ENCODE results near the gene RHBDF1.

RHBDF1 gene

GRCh38 chr16:112153-112840 lies 39.9 kb upstream of the RHBDF1 start:
- WGBS (ENCODE audit: extremely low coverage, insufficient coverage, insufficient read length): no CpG with 5 or more reads among the region's 21 CpGs
- no peaks in the 10 kb centered on the region for H3K27me3 ChIP-seq (ENCODE audit: insufficient read depth, low read length)
- no peak for DNase-seq

GRCh38 chr16:106623-107324 lies 34.3 kb upstream of the RHBDF1 start:
- no peak overlapping the region for H4K12ac ChIP-seq (ENCODE audit: low read depth, low read length)
- H2BK5ac ChIP-seq (ENCODE audit: low read depth, low read length, poor library complexity): no peak overlapping the region
- no peak overlapping the region for H3K9ac ChIP-seq (ENCODE audit: low read length)
- no peak overlapping the region for H4K91ac ChIP-seq (ENCODE audit: low read depth, low read length)
- no peak overlapping the region for H2BK120ac ChIP-seq (ENCODE audit: insufficient read depth, low read length, poor library complexity)
- H3K4me3 ChIP-seq (ENCODE audit: low read depth, low read length): no peak overlapping the region
- H3K18ac ChIP-seq (ENCODE audit: low read length): no peak overlapping the region
- no CpG with 5 or more reads among the region's 6 CpGs for WGBS (ENCODE audit: extremely low coverage, insufficient coverage, insufficient read length)
- H3K27ac ChIP-seq (ENCODE audit: low read depth, low read length): no peak overlapping the region
- DNase-seq: peak; percentile 70 to 89
- H2AFZ ChIP-seq (ENCODE audit: insufficient read depth, low read length, poor library complexity): no peak overlapping the region
- H3K4me1 ChIP-seq (ENCODE audit: control insufficient read depth in 1 of 2, insufficient read depth in 2 of 2, low read length in 2 of 2): no peaks in the 10 kb centered on the region
- no peak overlapping the region for H3K4ac ChIP-seq (ENCODE audit: low read depth, low read length)
- no peak overlapping the region for H3K4me2 ChIP-seq (ENCODE audit: low read length)
- no peak overlapping the region for H3K14ac ChIP-seq (ENCODE audit: low read length)
- no peak overlapping the region for H2BK12ac ChIP-seq (ENCODE audit: low read length)
- no peaks in the 10 kb centered on the region for H3K79me2 ChIP-seq (ENCODE audit: control insufficient read depth, insufficient read depth, low read length, poor library complexity)
- H3K9me3 ChIP-seq (ENCODE audit: insufficient read depth, low read depth, low read length): peaks cover 2% of the 10 kb centered on the region
- no peak overlapping the region for H2AK5ac ChIP-seq (ENCODE audit: low read length)
- H4K8ac ChIP-seq (ENCODE audit: low read depth, low read length): no peak overlapping the region
- no peak overlapping the region for H3K23ac ChIP-seq (ENCODE audit: low read length)
- H3K79me1 ChIP-seq (ENCODE audit: low read length): no peaks in the 10 kb centered on the region
- H3K27me3 ChIP-seq (ENCODE audit: insufficient read depth, low read length): no peaks in the 10 kb centered on the region
- H3K36me3 ChIP-seq (ENCODE audit: control insufficient read depth in 1 of 2, insufficient read depth in 2 of 2, low read length in 2 of 2): peaks cover 16 to 36% of the 10 kb centered on the region in 2 experiments

More at GRCh38 chr16:112153-112840, 39.9 kb upstream of the RHBDF1 start:
- H4K8ac ChIP-seq (ENCODE audit: low read depth, low read length): no peak overlapping the region
- H3K79me1 ChIP-seq (ENCODE audit: low read length): no peaks in the 10 kb centered on the region
- no peak overlapping the region for H2BK12ac ChIP-seq (ENCODE audit: low read length)
- no peak overlapping the region for H3K4me2 ChIP-seq (ENCODE audit: low read length)
- no peak overlapping the region for H2AFZ ChIP-seq (ENCODE audit: insufficient read depth, low read length, poor library complexity)
- peaks cover 2% of the 10 kb centered on the region for H3K9me3 ChIP-seq (ENCODE audit: insufficient read depth, low read depth, low read length)
- H3K9ac ChIP-seq (ENCODE audit: low read length): no peak overlapping the region
- H3K4me1 ChIP-seq (ENCODE audit: control insufficient read depth in 1 of 2, insufficient read depth in 2 of 2, low read length in 2 of 2): peaks cover 7 to 10% of the 10 kb centered on the region in 2 experiments
- H3K4ac ChIP-seq (ENCODE audit: low read depth, low read length): no peak overlapping the region
- H3K27ac ChIP-seq (ENCODE audit: low read depth, low read length): no peak overlapping the region
- H3K14ac ChIP-seq (ENCODE audit: low read length): no peak overlapping the region
- H3K23ac ChIP-seq (ENCODE audit: low read length): no peak overlapping the region
- H2BK120ac ChIP-seq (ENCODE audit: insufficient read depth, low read length, poor library complexity): no peak overlapping the region
- peak overlapping the region; percentile 26 for H3K4me3 ChIP-seq (ENCODE audit: low read depth, low read length)
- no peak overlapping the region for H3K18ac ChIP-seq (ENCODE audit: low read length)
- no peak overlapping the region for H2AK5ac ChIP-seq (ENCODE audit: low read length)
- H4K12ac ChIP-seq (ENCODE audit: low read depth, low read length): no peak overlapping the region
- H4K91ac ChIP-seq (ENCODE audit: low read depth, low read length): no peak overlapping the region
- peaks cover 18 to 19% of the 10 kb centered on the region in 2 experiments for H3K36me3 ChIP-seq (ENCODE audit: control insufficient read depth in 1 of 2, insufficient read depth in 2 of 2, low read length in 2 of 2)
- no peak overlapping the region for H2BK5ac ChIP-seq (ENCODE audit: low read depth, low read length, poor library complexity)
- H3K79me2 ChIP-seq (ENCODE audit: control insufficient read depth, insufficient read depth, low read length, poor library complexity): no peaks in the 10 kb centered on the region

- H3K79me1 ChIP-seq (ENCODE audit: low read length): no peaks in the 10 kb centered on the region
- H3K27me3 ChIP-seq (ENCODE audit: insufficient read depth, low read length): no peaks in the 10 kb centered on the region
- no peak for DNase-seq
- no peak overlapping the region for H2AK5ac ChIP-seq (ENCODE audit: low read length)
- H2BK5ac ChIP-seq (ENCODE audit: low read depth, low read length, poor library complexity): no peak overlapping the region
- peak overlapping the region; percentile 27 for H3K9ac ChIP-seq (ENCODE audit: low read length)
- no peak overlapping the region for H3K14ac ChIP-seq (ENCODE audit: low read length)
- no peak overlapping the region for H3K4ac ChIP-seq (ENCODE audit: low read depth, low read length)
- H4K12ac ChIP-seq (ENCODE audit: low read depth, low read length): no peak overlapping the region
- WGBS (ENCODE audit: extremely low coverage, insufficient coverage, insufficient read length): no CpG with 5 or more reads among the region's 6 CpGs
- no peak overlapping the region for H3K23ac ChIP-seq (ENCODE audit: low read length)
- no peak overlapping the region for H4K91ac ChIP-seq (ENCODE audit: low read depth, low read length)
- no peak overlapping the region for H3K18ac ChIP-seq (ENCODE audit: low read length)
- peaks cover 3% of the 10 kb centered on the region for H3K9me3 ChIP-seq (ENCODE audit: insufficient read depth, low read depth, low read length)
- H3K4me3 ChIP-seq (ENCODE audit: low read depth, low read length): peak overlapping the region; percentile 20
- no peak overlapping the region for H2BK120ac ChIP-seq (ENCODE audit: insufficient read depth, low read length, poor library complexity)
- H4K8ac ChIP-seq (ENCODE audit: low read depth, low read length): no peak overlapping the region
- no peak overlapping the region for H2AFZ ChIP-seq (ENCODE audit: insufficient read depth, low read length, poor library complexity)
- H3K4me2 ChIP-seq (ENCODE audit: low read length): no peak overlapping the region
- no peaks in the 10 kb centered on the region for H3K79me2 ChIP-seq (ENCODE audit: control insufficient read depth, insufficient read depth, low read length, poor library complexity)
- no peak overlapping the region for H2BK12ac ChIP-seq (ENCODE audit: low read length)
- H3K36me3 ChIP-seq (ENCODE audit: control insufficient read depth in 1 of 2, insufficient read depth in 2 of 2, low read length in 2 of 2): peaks cover 11 to 33% of the 10 kb centered on the region in 2 experiments
- no peak overlapping the region for H3K27ac ChIP-seq (ENCODE audit: low read depth, low read length)
- H3K4me1 ChIP-seq (ENCODE audit: control insufficient read depth in 1 of 2, insufficient read depth in 2 of 2, low read length in 2 of 2): no peaks in the 10 kb centered on the region
Observed at GRCh38 chr16:105521-105920, 33.1 kb upstream of the RHBDF1 start.

- WGBS (ENCODE audit: extremely low coverage, insufficient coverage, insufficient read length): no CpG with 5 or more reads among the region's 3 CpGs
- no peak overlapping the region for H3K23ac ChIP-seq (ENCODE audit: low read length)
- H4K12ac ChIP-seq (ENCODE audit: low read depth, low read length): no peak overlapping the region
- no peak overlapping the region for H2BK12ac ChIP-seq (ENCODE audit: low read length)
- no peak overlapping the region for H3K4me3 ChIP-seq (ENCODE audit: low read depth, low read length)
- no peak overlapping the region for H2BK5ac ChIP-seq (ENCODE audit: low read depth, low read length, poor library complexity)
- no peaks in the 10 kb centered on the region for H3K79me1 ChIP-seq (ENCODE audit: low read length)
- no peak overlapping the region for H4K8ac ChIP-seq (ENCODE audit: low read depth, low read length)
- H3K4me2 ChIP-seq (ENCODE audit: low read length): no peak overlapping the region
- H4K91ac ChIP-seq (ENCODE audit: low read depth, low read length): no peak overlapping the region
- no peaks in the 10 kb centered on the region for H3K4me1 ChIP-seq (ENCODE audit: control insufficient read depth in 1 of 2, insufficient read depth in 2 of 2, low read length in 2 of 2)
- H3K14ac ChIP-seq (ENCODE audit: low read length): no peak overlapping the region
- peaks cover 3% of the 10 kb centered on the region for H3K9me3 ChIP-seq (ENCODE audit: insufficient read depth, low read depth, low read length)
- no peaks in the 10 kb centered on the region for H3K79me2 ChIP-seq (ENCODE audit: control insufficient read depth, insufficient read depth, low read length, poor library complexity)
- H3K18ac ChIP-seq (ENCODE audit: low read length): no peak overlapping the region
- no peak overlapping the region for H2AFZ ChIP-seq (ENCODE audit: insufficient read depth, low read length, poor library complexity)
- H2AK5ac ChIP-seq (ENCODE audit: low read length): no peak overlapping the region
- peaks cover 8 to 31% of the 10 kb centered on the region in 2 experiments for H3K36me3 ChIP-seq (ENCODE audit: control insufficient read depth in 1 of 2, insufficient read depth in 2 of 2, low read length in 2 of 2)
- H3K9ac ChIP-seq (ENCODE audit: low read length): no peak overlapping the region
- H3K27ac ChIP-seq (ENCODE audit: low read depth, low read length): no peak overlapping the region
- H3K4ac ChIP-seq (ENCODE audit: low read depth, low read length): no peak overlapping the region
- no peaks in the 10 kb centered on the region for H3K27me3 ChIP-seq (ENCODE audit: insufficient read depth, low read length)
- no peak overlapping the region for H2BK120ac ChIP-seq (ENCODE audit: insufficient read depth, low read length, poor library complexity)
- no peak for DNase-seq
Observed at GRCh38 chr16:104928-105327, 32.5 kb upstream of the RHBDF1 start.

Measured in trophoblast cell (in vitro differentiated cells and primary cell).